GM18868 (cell line): ENCODE data around the gene DRC3.
"Not testable (repeated sequence)": the region's sequence is repeated elsewhere in the genome, so short reads cannot be mapped to it uniquely, and the experiment has no call there.

Experiments used
- ATAC-seq: cut with Tn5 transposase; IDR thresholded peaks from one replicate; pipeline ENCODE4 v1.9.1; 2021; ENCODE audit warnings: mild to moderate bottlenecking, moderate library complexity; ENCODE audit not compliant: unreplicated experiment

DRC3 gene

GRCh38 chr17:17972126-17972951 lies at the start of gene DRC3, which contains the start of gene TOM1L2:
Gene DRC3 (plus strand): TSS chr17:17972862. CDS start chr17:17977599, 4,737 bp downstream.
Gene TOM1L2 (minus strand): TSS chr17:17972400. CDS start chr17:17972313, 87 bp downstream.
- peak; percentile 95 for ATAC-seq

- ATAC-seq: no peak
These were observed 48.4 kb upstream of the DRC3 start for GRCh38 chr17:17924131-17924856.

GRCh38 chr17:17924857-17925250 lies 47.8 kb upstream of the DRC3 start:
- ATAC-seq: no peak

GRCh38 chr17:17926036-17926435 lies 46.6 kb upstream of the DRC3 start:
- no peak for ATAC-seq

- ATAC-seq: no peak
These were observed 45.7 kb upstream of the DRC3 start for GRCh38 chr17:17926840-17927449.

GRCh38 chr17:17928398-17929287 lies 44.0 kb upstream of the DRC3 start:
- no peak for ATAC-seq

- no peak for ATAC-seq
These were observed 42.8 kb upstream of the DRC3 start for GRCh38 chr17:17929655-17930380.

GRCh38 chr17:17930674-17931073 lies 42.0 kb upstream of the DRC3 start:
- ATAC-seq: no peak

- no peak for ATAC-seq
These were observed 41.5 kb upstream of the DRC3 start for GRCh38 chr17:17931159-17931558.

- ATAC-seq: no peak
These were observed 38.9 kb upstream of the DRC3 start for GRCh38 chr17:17933775-17934174.

GRCh38 chr17:17934214-17934613 lies 38.4 kb upstream of the DRC3 start:
- no peak for ATAC-seq

GRCh38 chr17:17934806-17935205 lies 37.9 kb upstream of the DRC3 start:
- ATAC-seq: no peak

- ATAC-seq: no peak
These were observed 37.1 kb upstream of the DRC3 start for GRCh38 chr17:17935321-17936271.

- ATAC-seq: no peak
These were observed 35.3 kb upstream of the DRC3 start for GRCh38 chr17:17937201-17937853.

- no peak for ATAC-seq
These were observed 34.7 kb upstream of the DRC3 start for GRCh38 chr17:17937958-17938357.

GRCh38 chr17:17938388-17939107 lies 34.1 kb upstream of the DRC3 start:
- ATAC-seq: no peak

GRCh38 chr17:17939941-17940340 lies 32.7 kb upstream of the DRC3 start:
- ATAC-seq: not testable (repeated sequence)

- no peak for ATAC-seq
These were observed 32.2 kb upstream of the DRC3 start for GRCh38 chr17:17940441-17940911.
